SU-DHL-6 (cell line): ENCODE data around the gene NOTCH4.

Experiments used
- EZH2phosphoT487 ChIP-seq: fragments of 200-600 bp; sonication (generic), shearing (Covaris generic); conservative IDR thresholded peaks from 2 replicates; pipeline ENCODE4 v1.6.1; 2018; ENCODE audit warnings: mild to moderate bottlenecking, antibody characterized with exemption, low read length, moderate library complexity, mixed read lengths
- TF ChIP-seq, protein P1 (sequence below): fragments of 200-600 bp; sonication (generic); IDR thresholded peaks from one replicate; pipeline ENCODE4 v1.5.1; 2017; ENCODE audit warnings: antibody characterized with exemption, mild to moderate bottlenecking, low read length, moderate library complexity; ENCODE audit not compliant: insufficient read depth, poor library complexity, severe bottlenecking

GRCh38 chr6:32187009-32187709, 36.7 kb downstream of the NOTCH4 start:
- TF ChIP-seq, protein P1, sequence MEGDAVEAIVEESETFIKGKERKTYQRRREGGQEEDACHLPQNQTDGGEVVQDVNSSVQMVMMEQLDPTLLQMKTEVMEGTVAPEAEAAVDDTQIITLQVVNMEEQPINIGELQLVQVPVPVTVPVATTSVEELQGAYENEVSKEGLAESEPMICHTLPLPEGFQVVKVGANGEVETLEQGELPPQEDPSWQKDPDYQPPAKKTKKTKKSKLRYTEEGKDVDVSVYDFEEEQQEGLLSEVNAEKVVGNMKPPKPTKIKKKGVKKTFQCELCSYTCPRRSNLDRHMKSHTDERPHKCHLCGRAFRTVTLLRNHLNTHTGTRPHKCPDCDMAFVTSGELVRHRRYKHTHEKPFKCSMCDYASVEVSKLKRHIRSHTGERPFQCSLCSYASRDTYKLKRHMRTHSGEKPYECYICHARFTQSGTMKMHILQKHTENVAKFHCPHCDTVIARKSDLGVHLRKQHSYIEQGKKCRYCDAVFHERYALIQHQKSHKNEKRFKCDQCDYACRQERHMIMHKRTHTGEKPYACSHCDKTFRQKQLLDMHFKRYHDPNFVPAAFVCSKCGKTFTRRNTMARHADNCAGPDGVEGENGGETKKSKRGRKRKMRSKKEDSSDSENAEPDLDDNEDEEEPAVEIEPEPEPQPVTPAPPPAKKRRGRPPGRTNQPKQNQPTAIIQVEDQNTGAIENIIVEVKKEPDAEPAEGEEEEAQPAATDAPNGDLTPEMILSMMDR: no peak
- TF ChIP-seq EZH2phosphoT487: no peak
